Heart left ventricle (tissue), 16 donors: ENCODE measurements around the gene VSTM2A. TPM values are rescaled to one million over a fixed set of nuclear protein-coding genes. Genes with fewer than 3 reads are reported as not detected.
A peak's percentile ranks its signal among the peaks of the same experiment; 100 is the strongest.

Experiments
- ATAC-seq, 4 donors: fragments of 200-7000 bp; cut with Tn5 transposase; one replicate each; pipeline ENCODE4 v1.9.1; 2020 to 2022; ENCODE audit warnings: moderate library complexity in 4 of 4, mild to moderate bottlenecking in 3 of 4, moderate number of reproducible peaks in 1 of 4
- DNase-seq, 5 donors: peaks; one replicate each; pipeline ENCODE4 v3.0.0-alpha.2; 2020
- H3K27ac ChIP-seq, 12 donors: fragments of 200-600 bp; sonication (generic) in 4 of 12; one replicate each; pipeline versions ENCODE4 v1.5.0 to v1.8.0; 2016 to 2022; ENCODE audit warnings: mild to moderate bottlenecking in 2 of 12
- H3K27me3 ChIP-seq, 9 donors: fragments of 200-600 bp; sonication (generic) in 2 of 9; one replicate each; pipeline versions ENCODE4 v1.5.1 to v1.8.0; 2016 to 2022; ENCODE audit warnings: mild to moderate bottlenecking in 3 of 9
- H3K36me3 ChIP-seq, 9 donors: fragments of 200-600 bp; sonication (generic) in 2 of 9; one replicate each; pipeline versions ENCODE4 v1.5.0 to v1.8.0; 2018 to 2022; ENCODE audit warnings: mild to moderate bottlenecking in 2 of 9
- H3K4me1 ChIP-seq, 12 donors: fragments of 200-600 bp; sonication (generic) in 4 of 12; one replicate each; pipeline versions ENCODE4 v1.5.0 to v1.8.0; 2016 to 2022; ENCODE audit warnings: mild to moderate bottlenecking in 3 of 12
- H3K4me3 ChIP-seq, 12 donors: fragments of 200-600 bp; sonication (generic) in 4 of 12; one replicate each; pipeline versions ENCODE4 v1.5.0 to v1.8.0; 2017 to 2022; ENCODE audit warnings: mild to moderate bottlenecking in 9 of 12, moderate library complexity in 4 of 12
- H3K9me3 ChIP-seq, 12 donors: fragments of 200-600 bp; sonication (generic) in 4 of 12; one replicate each; pipeline versions ENCODE4 v1.5.0 to v1.8.0; 2016 to 2022; ENCODE audit warnings: mild to moderate bottlenecking in 1 of 12
- CTCF ChIP-seq, 12 donors: fragments of 200-600 bp; sonication (generic) in 4 of 12; IDR thresholded peaks; one replicate each; pipeline versions ENCODE4 v1.5.0 to v1.8.0; 2018 to 2022; ENCODE audit warnings: antibody characterized with exemption in 12 of 12, mild to moderate bottlenecking in 5 of 12
- POLR2A ChIP-seq, 2 donors: fragments of 450-650 bp; IDR thresholded peaks; one replicate each; pipeline ENCODE4 v1.6.1; 2017; ENCODE audit warnings: antibody characterized with exemption in 2 of 2, mild to moderate bottlenecking in 2 of 2, moderate library complexity in 2 of 2
- WGBS, 4 donors: extraction: QIAGEN DNeasy Blood & Tissue Kit in 2 of 4; methylation state at CpG; one replicate each; pipeline versions ENCODE4 v1.1.5 to v1.1.7; 2013 to 2018; 5-methylcytosine and 5-hydroxymethylcytosine counted together
- intact Hi-C, 10 donors: fragments of 100-400 bp; cut with DNase I; formaldehyde crosslinking; loops; one replicate each; pipeline versions ENCODE4 v1.11.1 to v1.14.2; 2022
- polyA plus RNA-seq, 2 donors: library from polyadenylated mRNA; stranded (reverse); fragments of 200-250 nt; gene quantifications; one replicate each; pipeline ENCODE4 v1.2.3, GENCODE V29; 2013
- total RNA-seq, 9 donors: library from RNA; depleted of rRNA in 2 of 9; stranded (reverse); fragments of >200 nt in 2 of 9; fragmentation: NEBNext Ultra II Directional in 3 of 9; extraction: Animal tissue kit (Norgen Biotek cat#: 25700) in 3 of 9; gene quantifications; one replicate each; pipeline versions ENCODE4 v1.1.0 to v1.2.4, GENCODE V29; 2016 to 2023
- donor health status: ischemic (EF 13 %, LVEDD 7.1; RV severe dilation, severe dysfunction).
- donor health status: healthy with polysubstance abuse.
- donor health status: DM: no; HTN: yes; CAD: no.
- donor health status: DM: no; HTN: no; CAD: no.
- donor health status: ischemic (EF 25% LVEDD 6.9; RV normal size, moderate dysfunction).
- donor health status: ischemic (EF 25% LVEDD 5.7; RV mildly dilated, moderate dysfunction).
- donor health status: healthy.
- donor health status: DM: yes; HTN: yes; CAD: no.
- donor health status: ischemic (EF 35%, LVEDD 5.7; RV mildly dilated, moderate dysfunction).
- donor health status: nonischemic (EF 11% LVEDD 7.7; RV severe dilation, severe dysfunction).
- donor health status: DM: yes; HTN: yes; CAD: no.
- donor health status: PGD.
- donor health status: ischemic (EF 29% LVEDD 5.4; RV normal size, mild dysfunction).
- donor health status: nonischemic (EF 23%, LVEDD 6.1; RV moderate dilation, normal function).

Gene VSTM2A
- total and polyA plus RNA-seq, 11 donors = not detected

- intact Hi-C loops = no loop called here
- DNase-seq (no peak), ATAC-seq (peak in 1 of 4 donors; percentile 38)
- no peak for TF ChIP-seq CTCF (IDR thresholded peaks at IDR 0.05)
- no peak for TF ChIP-seq POLR2A (IDR thresholded peaks at IDR 0.05)
- peaks cover 0 to 29% (median 6%) of the 10 kb centered on the region in 12 donors for H3K4me1 ChIP-seq
- H3K4me3 ChIP-seq = peak overlapping the region in 6 of 12 donors; percentile 14 to 35 (median 16)
- WGBS, 4 donors = 1 to 2% (median 2%) methylated on average over 31 to 80 of the region's 80 CpGs
- H3K36me3 ChIP-seq = no peaks in the 10 kb centered on the region
- H3K27me3 ChIP-seq = peaks cover 18 to 74% (median 50%) of the 10 kb centered on the region in 9 donors
- no peak overlapping the region for H3K27ac ChIP-seq
- H3K9me3 ChIP-seq = no peaks in the 10 kb centered on the region
Observed at GRCh38 chr7:54546081-54546985, 4.2 kb downstream of the VSTM2A start.

- no peak for TF ChIP-seq CTCF (IDR thresholded peaks at IDR 0.05)
- Histone ChIP-seq H3K4me1 (peaks cover 0 to 24% (median 4%) of the 10 kb centered on the region in 12 donors), H3K9me3 (no peaks in the 10 kb centered on the region), H3K36me3 (no peaks in the 10 kb centered on the region), H3K27me3 (peaks cover 18 to 67% (median 44%) of the 10 kb centered on the region in 9 donors), H3K4me3 (peak overlapping the region in 6 of 12 donors; percentile 14 to 35 (median 16)), H3K27ac (no peak overlapping the region)
- WGBS, 4 donors = 0 to 1% (median 1%) methylated on average over 15 of the region's 15 CpGs
- intact Hi-C loops = no loop called here
- DNase-seq (no peak), ATAC-seq (no peak)
Observed at GRCh38 chr7:54546986-54547314, 4.8 kb downstream of the VSTM2A start.

GRCh38 chr7:54550471-54550870 lies 8.3 kb downstream of the VSTM2A start:
- no peaks in the 10 kb centered on the region for H3K9me3 ChIP-seq
- H3K27me3 ChIP-seq = peaks cover 3 to 32% (median 17%) of the 10 kb centered on the region in 9 donors
- intact Hi-C loops = no loop called here
- 72 to 85% (median 78%) methylated on average over 3 of the region's 3 CpGs for WGBS, 4 donors
- ATAC-seq (no peak), DNase-seq (no peak)
- no peak overlapping the region for H3K4me3 ChIP-seq
- peaks cover 0 to 9% (median 0%) of the 10 kb centered on the region in 12 donors for H3K4me1 ChIP-seq
- H3K27ac ChIP-seq = no peak overlapping the region
- H3K36me3 ChIP-seq = no peaks in the 10 kb centered on the region
- TF ChIP-seq POLR2A (IDR thresholded peaks at IDR 0.05) (no peak), CTCF (IDR thresholded peaks at IDR 0.05) (no peak)

- peaks cover 0 to 6% (median 0%) of the 10 kb centered on the region in 9 donors for H3K27me3 ChIP-seq
- intact Hi-C loops = no loop called here
- H3K4me3 ChIP-seq = no peak overlapping the region
- DNase-seq (no peak), ATAC-seq (no peak)
- TF ChIP-seq CTCF (IDR thresholded peaks at IDR 0.05) (no peak), POLR2A (IDR thresholded peaks at IDR 0.05) (no peak)
- H3K4me1 ChIP-seq = no peaks in the 10 kb centered on the region
- H3K9me3 ChIP-seq = no peaks in the 10 kb centered on the region
- 16 to 37% (median 35%) methylated on average over 1 of the region's 1 CpG for WGBS, 4 donors
- no peak overlapping the region for H3K27ac ChIP-seq
- H3K36me3 ChIP-seq = no peaks in the 10 kb centered on the region
Observed at GRCh38 chr7:54556121-54556520, 13.9 kb downstream of the VSTM2A start.
